ENCODE data around the gene MAU2.

Gene MAU2

GRCh38 chr19:19306191-19306590 lies 14.4 kb upstream of the MAU2 start:
- no peak for DNase-seq

DNA sequence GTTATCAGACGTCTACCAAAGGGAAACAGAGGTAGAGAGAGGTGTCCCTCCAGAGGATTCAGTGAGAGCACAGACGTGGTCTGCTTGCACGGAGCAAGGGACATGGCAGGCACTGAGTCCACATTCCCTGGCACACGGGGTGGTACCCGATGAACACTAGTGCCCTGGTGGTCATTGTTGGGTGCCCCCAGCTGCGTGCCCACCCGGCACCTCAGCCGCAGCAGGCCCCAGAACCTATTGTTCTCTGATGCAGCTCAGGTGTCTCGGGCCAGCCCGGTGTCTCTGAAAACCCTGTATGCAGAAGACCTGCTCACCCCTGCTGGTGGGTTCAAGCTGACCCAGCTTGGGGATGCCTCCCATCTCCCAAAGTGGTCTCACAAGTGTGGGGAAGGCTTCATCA lies 12.3 kb upstream of the MAU2 start:
- no peak for DNase-seq

- DNase-seq: no peak
Observed at GRCh38 chr19:19315444-19315843, 5.2 kb upstream of the MAU2 start.

DNA sequence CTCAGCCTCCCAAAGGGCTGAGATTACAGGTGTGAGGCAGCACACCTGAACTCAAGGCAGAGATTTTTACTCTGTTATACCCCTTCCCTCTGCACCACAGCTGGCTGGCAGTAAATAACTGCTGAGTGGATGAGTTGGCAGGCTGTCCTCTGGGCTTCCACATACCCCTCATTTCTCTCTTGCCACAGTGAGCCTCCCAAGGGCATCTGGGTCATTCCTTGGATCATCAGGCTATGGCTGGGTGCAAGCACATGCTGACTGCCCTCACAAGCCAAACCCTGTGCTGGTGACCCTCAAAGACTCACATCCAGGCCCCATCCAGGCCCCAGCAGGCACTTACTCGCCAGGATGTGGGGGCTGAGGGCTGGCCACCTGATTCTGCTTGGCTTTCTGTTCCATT lies 4.5 kb upstream of the MAU2 start:
- DNase-seq: no peak

- peak in 1 of 2 donors; percentile 9 for DNase-seq
Observed at GRCh38 chr19:19319732-19320360, 783 bp upstream of the MAU2 start.

DNA sequence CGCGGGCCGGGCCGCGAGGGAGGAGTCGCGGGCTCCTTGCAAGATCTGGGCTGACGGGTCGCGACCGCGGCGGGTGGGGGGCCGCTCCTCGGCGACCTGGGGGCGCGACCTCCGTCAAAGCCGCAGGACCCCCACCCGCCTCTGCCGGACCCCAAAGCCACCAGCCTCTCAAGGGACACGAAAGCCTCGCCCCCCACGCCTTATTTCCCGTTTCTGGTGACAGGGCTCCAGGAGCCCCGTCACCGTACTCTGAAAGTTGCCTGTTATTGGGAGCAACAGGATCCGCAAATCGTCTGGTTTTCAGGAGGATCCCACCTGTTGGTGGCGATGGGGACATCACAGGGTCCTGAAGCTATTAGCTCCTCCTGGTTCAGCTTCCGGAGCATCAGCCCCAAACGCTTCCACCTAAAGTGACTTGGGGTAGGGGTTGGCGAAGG lies 530 bp downstream of the MAU2 start:
- no peak for DNase-seq

DNA sequence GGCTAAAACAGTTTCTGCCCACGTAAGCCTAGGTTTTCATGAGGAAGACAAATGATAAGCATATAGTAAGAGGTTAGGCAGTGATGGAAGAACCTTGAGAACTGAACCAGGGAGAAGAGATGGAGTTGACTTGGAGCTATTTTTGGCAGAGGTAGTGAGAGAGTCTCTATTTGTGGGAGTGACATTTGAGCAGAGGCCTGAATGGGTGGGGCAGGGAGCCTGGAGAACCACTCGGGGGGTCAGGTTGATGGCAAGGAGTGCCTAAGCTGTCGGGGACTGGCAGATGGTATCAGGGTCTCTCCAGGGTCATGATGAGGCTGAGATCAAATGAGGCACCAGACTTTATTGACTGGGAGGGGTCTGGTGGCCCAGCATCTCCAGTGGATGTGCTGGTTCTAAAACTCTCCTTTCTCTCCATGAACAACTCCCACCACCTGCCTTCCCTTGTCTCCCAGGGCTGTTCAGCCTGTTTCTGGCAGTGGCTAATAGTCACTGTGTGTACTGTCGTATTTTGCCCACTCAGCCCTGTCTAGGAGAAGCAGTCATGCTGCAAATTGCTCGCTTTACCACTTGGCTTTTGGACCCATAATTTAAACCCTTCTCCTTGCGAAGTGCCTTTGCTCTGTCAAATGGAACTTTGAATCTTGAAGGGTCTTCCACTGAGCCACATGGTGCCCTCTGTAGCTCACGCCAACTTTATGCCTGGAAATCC lies 3.6 kb downstream of the MAU2 start:
- no peak for DNase-seq

DNA sequence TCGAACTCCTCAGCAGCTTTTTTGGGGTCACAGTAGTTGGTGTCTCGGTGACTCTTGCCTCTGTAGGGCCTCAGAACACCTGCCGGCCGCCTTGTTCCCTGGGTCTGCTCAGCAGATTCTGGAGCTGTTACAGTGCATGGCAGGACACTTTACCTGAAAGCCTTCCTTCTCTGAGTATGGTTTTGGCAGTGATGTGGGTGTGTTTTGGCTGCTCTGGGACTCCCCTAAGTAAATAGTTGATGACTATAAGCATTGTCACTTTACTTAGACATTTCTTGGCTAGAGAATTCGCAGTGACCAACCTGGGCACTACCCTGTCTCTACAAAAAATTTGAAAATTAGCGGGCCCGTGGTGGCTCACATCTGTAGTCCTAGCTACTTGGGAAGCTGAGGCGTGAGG lies 7.0 kb downstream of the MAU2 start:
- no peak for DNase-seq

DNA sequence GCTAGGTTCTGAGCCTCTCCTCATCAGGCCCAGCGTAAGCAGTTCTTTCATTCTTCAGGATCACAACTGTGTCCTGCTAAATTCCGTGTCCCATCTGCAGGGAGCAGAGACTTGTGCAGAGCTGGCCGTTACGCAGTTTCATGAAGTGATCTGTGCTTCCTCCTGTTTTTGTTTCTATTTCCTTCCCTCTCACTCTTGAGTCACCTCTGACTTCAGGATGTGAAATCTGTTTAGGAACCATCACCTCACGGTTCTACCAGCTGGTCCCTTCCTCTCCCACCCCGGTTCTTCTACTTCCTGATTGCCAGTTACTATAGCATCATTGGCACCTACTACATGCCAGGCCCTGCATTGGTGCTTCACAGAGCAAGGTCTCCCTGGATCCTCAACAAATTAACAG lies 8.5 kb downstream of the MAU2 start:
- no peak for DNase-seq

GRCh38 chr19:19334063-19334988 lies 13.7 kb downstream of the MAU2 start:
- no peak for DNase-seq

DNA sequence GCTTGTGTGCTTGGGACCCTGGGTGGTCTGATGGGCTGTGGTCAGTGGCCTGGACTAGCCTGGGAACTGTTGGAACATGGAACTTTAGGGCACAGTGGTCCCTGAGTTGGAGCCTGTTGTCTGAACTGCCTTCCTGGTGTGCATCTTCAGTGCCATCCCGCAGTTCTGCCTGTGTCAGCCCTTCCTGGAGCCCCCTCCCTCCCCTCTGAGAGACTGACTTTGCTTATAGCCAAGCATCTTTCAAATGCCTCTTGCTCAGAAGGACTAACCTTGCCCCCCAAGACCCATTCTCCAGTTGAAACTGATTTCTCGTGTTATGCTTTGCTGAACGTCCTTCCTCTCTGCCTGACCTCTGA lies 14.3 kb downstream of the MAU2 start:
- no peak for DNase-seq

- DNase-seq: no peak
Observed at GRCh38 chr19:19335408-19336158, 15.0 kb downstream of the MAU2 start.

GRCh38 chr19:19336597-19336996 lies 16.0 kb downstream of the MAU2 start:
- no peak for DNase-seq

GRCh38 chr19:19337120-19337519 lies 16.5 kb downstream of the MAU2 start:
- DNase-seq: no peak

- no peak for DNase-seq
Observed at GRCh38 chr19:19338082-19338481, 17.5 kb downstream of the MAU2 start.

GRCh38 chr19:19341026-19341425 lies 20.4 kb downstream of the MAU2 start:
- DNase-seq: no peak

DNA sequence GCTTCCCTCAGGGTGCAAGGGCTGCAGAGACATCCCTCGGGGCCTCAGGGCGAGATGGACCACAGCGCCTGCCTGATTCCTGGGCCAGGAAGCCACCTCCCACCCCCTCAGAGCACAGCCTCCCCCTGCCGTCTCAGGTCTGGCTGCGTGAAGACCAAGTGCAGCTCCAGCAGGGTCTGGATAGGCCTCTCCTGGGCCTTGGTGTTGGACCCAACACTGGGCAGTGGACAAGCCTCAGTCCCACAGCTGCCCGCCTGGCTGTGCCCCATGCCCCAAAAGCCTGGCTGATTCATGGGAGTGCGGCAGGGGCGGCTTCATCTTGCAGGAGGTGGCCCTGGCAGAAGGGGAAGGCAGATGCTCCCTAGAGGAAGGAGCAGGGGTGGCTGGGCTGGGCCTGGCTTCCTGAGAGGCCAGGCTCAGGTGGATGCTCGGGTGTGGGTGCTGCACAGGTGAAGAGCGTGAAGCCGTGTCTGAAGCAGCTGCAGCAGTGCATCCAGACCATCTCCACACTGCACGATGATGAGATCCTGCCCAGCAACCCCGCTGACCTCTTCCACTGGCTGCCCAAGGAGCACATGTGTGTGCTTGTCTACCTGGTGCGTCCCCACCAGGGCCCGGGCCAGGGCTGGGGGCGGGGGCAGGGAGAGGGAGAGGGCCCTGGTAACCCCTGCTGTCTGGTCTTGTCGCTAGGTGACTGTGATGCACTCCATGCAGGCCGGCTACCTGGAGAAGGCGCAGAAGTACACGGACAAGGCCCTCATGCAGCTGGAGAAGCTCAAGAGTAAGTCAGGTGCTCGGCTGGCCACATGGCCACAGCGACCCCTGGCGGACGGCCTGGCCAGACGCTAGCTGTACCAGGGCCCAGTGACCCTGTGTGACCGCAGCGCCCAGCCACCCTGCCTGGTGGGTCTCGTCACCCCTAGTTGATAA lies 21.7 kb downstream of the MAU2 start:
- DNase-seq: no peak

DNA sequence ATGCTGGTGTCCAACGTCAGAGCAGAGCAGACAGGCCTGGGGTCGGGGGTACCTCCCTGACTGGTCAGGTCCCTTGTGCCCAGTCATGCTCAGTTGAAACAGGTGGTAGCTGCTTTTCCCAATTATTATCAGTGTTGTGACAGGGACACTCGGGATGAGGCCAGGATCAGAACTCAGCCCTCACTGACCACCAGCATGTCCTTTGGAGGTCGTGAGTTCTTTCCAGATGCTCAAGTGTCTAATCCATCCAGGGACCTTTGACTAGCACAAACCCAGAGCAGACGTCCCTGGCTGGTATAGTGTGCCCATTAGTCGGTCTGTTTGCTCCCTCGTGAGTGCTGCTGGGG lies 22.4 kb downstream of the MAU2 start:
- no peak for DNase-seq

GRCh38 chr19:19343762-19344161 lies 23.1 kb downstream of the MAU2 start:
- DNase-seq: no peak

GRCh38 chr19:19345232-19345631 lies 24.6 kb downstream of the MAU2 start:
- no peak for DNase-seq

DNA sequence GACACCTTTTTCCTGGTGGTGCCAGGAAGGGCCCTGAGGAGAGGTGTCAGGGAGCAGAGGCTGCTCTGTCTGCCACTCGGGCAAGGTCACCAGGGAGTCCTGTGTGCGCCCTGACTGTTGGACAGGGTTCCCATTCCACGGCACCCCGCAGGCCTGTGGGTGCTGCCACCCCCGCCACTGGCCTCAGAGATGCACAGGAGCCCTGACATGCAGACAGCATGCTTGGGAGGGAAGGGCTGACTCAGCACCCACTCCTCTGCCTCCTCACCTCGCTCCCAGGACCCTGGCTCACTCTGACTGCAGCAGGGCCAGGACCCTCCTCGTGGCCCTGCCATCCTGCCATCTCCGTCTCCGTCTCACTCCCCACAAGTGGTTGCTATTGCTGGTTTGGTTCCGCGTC lies 25.3 kb downstream of the MAU2 start:
- no peak for DNase-seq
